Stimulated activated CD8-positive, alpha-beta memory T cell treated with anti-CD3 and anti-CD28 coated beads, Interleukin-4, amount 100 ng/mL, for 1 hour (primary cell): ENCODE measurements around the gene PADI2.

ENCODE experiments used
- DNase-seq, 2 donors: peaks; one replicate each; pipeline ENCODE4 v3.0.0-alpha.2; 2020; ENCODE audit warnings: low read depth in 2 of 2, low spot score in 1 of 2

Gene PADI2

DNA sequence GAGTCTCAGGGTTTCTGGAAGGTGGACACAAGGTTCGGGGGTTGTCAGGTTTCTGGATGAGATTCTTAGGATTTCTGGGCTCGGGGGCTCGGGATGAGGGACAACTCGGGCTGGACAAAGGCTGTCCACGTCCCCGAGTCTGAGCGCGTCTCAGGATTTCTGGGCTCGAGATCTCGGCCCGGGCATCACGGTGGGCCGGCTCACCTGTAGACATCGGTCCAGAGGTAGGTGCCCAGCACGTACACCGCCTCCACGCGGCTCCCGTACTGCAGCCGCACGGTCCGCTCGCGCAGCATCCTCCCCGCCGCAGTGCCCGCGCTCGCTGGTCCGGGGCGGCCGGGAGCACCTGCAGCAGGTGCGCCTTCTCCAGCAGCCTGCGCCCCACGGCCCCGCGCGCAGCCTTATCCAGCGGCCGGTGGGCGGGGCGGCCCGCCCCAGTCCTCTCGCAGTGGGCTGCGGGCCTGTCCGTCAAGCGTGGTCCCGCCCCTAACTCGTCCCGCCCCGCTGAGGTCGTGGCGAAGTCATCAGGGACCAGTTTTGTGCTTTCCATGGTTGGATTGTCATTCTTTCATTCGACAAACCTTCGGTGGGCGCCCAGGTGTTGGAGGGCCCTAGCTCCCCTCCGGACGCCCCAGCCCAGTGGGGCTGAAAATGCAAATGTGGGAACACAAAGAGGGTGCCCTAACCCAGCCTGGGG is at the start of gene PADI2:
Gene PADI2 (minus strand): TSS at position 376 of the 697 bp plus-strand sequence. CDS start 80 bp downstream, at position 296.
- DNase-seq = no peak

DNA sequence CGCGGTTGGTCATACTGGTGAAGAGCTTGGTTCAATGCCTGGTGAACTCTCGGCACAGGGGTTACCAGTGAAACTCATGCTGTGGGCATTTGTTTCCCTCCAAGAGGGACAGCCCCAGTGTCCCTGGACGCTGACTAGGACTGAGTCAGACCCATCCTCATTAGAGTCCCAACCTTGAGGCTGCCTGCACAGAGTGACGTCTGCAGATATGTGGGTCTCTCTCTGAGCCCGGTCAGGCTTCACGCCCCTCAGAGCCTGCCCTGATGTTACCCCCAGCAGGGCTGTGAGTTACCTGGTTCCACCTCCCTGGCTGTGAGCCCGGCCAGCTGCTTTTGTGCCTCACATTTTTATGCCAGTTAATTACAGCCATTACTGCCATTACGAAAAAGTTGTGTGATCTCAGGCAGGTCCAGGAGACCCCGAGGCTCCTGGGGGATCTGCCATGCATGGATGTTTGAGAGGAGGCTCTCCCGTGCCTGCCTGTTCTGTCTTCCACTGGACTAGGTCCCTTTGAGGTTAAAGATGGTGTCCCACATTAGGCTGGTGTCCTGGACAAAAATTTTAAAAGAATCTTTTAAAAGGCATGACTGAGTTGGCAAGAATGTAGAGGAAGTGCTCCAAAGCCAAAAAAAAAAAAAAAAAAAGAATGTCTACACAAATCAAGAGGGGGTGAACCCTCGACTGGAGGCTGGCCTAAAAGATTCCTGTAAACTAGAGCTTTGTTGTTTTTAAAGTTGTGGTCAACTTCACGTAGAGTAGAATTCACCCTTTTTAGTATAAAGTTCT is 49.0 kb upstream of the PADI2 start:
- DNase-seq = no peak

DNA sequence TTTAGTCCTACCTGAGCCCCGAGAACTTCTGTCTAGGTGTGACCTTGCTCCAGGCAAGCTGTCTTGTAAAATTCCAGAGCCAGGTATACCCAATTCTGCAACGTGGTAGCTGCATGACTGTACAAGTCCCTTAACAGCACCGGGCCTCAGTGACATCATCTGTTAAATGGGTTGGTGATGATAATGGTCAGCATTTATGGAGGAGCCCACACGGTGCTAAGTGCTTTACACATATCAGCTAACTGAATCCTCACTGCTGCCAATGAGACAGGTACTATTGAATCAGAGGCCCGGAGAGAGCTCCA is 48.5 kb upstream of the PADI2 start:
- DNase-seq = no peak

DNA sequence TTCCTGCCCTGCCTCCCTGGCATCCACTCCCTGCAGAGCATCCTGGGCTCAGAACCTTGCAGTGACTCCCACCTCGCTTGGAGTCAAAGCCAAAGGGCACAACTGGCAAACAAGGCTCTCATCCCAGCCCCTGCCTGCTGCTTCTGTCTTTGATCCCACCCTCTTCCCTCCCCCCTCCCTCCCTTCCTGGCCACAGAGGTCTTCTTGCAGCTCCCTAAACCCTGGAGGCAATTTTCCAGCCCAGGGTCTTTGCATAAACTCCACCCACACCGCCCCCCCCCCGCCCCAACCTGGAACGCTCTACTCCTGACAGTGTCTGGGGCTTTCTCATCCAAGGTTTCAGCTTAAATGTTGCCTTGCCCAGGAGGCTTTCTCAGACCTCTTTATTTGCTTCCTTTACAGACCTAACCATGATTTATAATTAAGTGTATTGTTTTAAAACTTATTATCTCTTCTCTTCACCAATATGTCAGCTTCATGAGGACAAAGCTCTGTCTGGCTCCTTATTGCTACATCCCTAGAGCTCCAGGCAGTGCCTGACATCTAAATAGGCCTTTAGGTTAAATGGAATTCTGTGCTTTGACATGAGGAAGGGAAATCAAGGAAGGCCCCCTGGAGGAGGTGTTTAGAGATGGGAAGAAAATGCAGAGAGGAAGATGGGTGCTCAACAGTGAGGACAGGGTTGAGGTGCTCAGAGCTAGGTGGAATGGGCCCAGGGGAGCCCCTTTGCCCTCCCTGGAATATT is 48.0 kb upstream of the PADI2 start:
- DNase-seq = no peak

DNA sequence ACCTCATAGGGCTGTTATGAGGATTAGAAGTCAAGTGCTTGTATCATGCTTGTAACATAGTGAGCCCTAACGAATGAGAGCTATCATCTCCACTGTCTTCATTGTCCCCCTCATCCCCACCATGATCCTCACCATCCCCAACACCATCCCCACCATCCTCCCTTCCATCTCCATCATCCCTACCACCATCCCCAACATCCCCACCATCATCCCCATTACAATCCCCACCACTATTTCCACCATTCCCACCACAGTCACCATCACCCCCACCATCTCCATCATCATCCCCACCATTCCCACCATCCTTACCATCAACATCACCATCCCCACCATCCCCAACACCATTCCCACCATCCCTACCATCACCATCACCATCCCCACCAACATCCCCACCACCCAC is 46.6 kb upstream of the PADI2 start:
- DNase-seq = no peak

DNA sequence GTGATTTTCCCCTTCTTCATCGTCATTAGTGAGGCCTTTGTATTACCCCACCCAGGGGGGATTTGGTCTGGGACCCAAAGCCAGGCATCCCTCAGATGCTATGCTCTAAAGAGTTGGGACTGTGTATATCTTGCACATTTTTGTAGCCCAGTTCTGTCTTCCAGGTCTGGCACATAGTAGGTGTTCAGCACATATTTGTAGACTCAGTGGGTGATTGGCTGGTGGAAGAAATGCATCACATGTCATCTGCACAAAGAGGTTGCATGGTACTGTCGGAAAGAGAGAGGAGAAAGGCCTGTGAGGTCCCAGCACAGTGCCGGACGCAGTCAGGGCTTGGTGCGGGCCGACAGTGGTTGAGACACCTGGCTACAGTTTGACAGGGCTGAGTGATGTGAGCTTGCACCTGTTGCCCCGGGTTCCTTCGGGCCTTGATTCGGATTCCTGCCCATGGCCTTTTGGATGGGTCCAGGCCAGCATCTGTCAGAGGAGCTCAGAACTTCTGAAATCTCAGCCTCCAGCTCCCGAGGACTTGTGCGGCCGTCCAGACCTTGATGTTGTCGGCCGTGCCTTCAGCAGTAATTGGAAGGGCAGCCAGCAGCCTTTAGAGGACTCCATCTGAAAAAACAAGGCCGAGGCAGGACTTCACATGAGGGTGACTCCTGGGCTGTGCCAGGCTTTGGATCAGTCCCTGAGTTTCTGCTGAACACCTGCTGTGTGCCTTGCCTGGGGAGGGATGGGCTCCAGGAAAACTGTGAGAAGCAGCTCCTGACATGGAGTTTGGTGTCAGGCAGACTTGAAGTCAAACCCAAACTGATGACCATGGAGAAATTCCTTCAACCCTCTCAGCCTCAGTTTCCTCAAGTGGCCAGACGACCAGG is 44.8 kb upstream of the PADI2 start:
- no peak for DNase-seq

DNA sequence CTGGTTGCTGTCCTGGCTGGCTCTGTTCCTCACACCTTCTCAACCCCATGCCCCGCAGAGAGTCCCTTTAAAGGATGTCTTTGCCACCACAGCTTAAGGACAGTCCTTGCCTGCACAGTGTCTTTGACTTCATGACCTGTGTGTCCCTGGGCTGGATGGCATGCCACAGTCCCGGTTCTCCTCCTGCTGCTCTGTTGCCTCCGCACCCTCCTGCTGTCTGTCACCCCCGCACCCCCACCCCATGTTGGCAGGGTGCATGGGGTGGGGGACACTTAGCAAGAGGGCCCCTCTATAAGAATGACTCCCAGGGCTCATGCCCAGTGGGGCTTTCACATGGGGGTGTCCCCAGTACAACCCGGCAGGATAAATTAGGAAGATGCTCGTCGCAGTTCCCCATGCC is 44.1 kb upstream of the PADI2 start:
- no peak for DNase-seq

DNA sequence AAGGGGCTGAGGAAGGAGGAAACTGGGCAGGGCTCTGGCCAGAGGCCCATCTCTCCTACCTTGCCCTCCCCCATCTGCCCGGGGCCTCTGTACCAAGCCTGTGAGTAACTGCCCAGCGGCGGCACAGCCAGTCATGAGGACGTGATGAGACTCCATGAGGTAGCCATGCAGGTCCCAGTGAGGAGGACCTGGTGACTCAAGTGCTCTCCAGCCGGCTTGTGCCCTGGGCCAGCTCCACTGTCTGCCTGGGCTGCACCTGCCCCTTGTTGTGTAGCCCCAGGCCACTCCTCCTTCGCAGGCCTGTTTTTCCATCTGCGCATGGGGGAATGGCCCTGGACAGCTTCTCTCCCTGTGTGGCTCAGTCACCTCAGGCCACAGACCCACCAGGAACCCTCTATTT is 43.7 kb upstream of the PADI2 start:
- DNase-seq = no peak

DNA sequence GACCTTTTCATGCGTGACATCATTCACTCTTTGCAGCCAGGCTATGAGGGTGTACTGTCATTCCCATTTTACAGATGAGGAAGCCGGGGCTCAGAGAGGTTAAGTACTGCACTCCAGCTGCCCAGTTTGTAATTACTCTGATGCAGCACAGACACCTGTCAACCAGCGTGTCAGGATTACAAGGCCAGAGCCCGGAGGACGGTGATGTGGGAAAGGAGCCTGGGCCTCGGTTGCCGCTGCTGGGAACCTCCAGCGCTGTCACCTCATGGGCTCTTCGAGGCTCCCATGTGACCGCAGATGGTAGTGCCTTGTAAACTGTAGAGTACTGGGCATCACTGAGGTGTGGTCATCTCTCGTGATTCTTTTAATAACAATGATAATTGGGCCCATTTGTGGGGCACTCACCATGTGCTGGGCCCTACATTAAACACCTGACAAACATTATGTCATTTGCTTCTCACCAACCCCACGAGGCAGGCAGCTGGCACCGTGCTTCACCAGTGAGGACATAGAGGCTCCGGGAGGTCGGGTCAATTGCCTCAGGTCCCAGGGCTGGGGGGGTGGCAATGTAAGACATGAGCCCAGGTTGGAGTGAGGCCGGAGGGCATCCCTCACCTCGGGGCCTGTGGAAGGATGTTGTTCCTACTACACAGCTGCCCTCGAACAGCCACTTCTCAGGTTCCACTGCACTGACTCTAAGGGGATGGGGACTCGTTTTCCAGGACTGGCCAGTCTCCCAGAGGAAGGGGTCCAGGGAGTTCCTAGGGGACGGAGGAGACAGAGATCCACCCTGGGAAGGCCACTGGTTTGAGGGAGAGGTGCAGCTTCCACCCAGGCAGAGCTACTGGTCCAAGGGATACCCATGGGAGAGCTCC is 42.9 kb upstream of the PADI2 start:
- DNase-seq = no peak

DNA sequence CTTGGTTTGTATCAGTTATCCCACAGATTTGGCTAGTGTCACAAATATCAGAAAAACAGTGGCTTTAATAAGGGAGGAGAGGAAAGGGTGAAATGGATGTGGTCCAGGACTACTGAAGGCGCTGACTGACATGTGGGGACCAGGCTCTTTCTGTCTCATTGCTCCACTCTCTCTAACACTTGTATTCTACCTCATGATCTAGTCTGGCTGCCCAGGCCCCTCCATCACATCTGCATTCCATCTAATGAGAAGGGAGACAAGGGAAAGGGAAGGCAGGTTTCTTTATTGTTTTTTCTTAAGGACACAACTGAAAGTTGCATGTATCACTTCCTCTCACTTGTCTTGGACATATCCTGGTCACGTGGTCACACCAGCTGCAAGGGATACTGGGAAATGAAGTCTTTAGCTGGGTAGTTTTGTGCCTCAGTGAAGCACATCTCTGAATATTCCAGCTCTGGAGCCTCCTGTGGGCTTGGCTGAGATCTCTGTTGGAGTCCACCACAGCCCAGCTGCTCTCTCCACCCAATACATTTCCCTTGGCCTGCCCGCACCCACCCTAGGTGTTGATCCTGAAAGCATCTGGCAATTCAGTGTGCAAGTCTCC is 42.0 kb upstream of the PADI2 start:
- no peak for DNase-seq

DNA sequence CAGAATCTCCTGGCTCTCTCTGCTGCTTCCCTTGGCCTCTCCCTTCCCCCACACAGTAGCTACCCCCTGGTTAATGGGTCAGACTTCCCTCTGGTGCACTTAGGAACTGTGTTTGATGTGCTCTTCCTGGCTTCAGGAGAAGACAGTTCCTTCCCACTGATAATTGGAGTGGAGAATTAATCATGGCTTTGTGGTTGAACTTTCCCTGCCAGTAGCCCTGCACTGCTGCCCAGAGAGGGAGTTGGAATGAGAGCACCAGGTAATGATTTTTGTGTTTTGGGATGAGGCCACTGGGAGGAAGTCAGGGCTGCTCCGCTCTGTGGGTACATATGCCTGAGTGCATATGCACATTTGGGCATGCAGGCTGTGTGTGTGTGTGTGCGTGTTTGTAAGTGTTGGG is 39.7 kb upstream of the PADI2 start:
- no peak for DNase-seq

DNA sequence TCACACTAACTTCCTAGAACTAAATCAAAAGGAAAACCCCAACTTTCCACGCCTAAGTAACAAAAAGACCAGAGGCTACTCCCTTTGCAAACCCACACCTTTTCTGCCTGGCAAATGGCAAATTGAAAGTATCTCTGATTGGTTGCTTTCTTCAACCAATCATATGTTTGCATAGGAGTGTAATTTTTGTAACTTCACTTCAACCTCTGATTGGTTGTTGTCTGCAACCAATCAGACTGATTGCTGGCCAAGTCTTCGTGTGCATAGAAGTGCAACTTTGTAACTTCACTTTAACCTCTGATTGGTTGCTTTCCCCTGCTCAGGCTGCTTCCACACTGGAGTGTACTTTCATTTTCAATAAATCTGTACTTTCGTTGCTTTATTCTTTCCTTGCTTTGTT is 36.9 kb upstream of the PADI2 start:
- DNase-seq = no peak

DNA sequence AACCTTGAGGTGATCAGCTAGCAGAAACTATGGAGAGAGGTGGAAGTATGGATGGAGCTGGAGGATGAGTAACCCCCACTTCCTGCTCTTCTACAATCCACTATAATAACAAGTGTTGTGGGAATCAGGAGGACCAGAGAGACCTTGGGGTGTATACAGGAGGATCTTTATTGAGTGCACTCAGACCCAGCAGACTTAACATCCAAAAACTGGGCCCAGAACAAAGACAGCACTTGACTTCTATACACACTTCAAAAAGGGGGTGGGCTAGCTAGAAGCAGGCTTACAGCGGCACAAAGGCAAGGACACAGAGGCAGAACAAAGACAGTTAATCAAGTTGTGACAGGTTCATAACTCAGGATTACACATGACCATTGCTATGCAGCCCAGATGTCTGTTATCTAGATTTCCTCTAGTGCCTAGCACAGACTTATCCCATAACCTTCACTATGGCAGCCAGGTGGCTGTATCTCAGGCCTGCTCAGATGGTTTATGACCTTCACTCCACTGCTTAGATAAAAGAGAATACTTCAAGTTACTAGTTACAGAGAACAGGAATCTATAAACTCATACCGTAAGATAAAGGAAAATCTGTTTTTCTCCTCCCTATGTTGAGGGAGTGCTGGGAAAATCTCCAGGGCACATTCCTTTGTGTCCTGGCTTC is 36.1 kb upstream of the PADI2 start:
- DNase-seq = no peak

DNA sequence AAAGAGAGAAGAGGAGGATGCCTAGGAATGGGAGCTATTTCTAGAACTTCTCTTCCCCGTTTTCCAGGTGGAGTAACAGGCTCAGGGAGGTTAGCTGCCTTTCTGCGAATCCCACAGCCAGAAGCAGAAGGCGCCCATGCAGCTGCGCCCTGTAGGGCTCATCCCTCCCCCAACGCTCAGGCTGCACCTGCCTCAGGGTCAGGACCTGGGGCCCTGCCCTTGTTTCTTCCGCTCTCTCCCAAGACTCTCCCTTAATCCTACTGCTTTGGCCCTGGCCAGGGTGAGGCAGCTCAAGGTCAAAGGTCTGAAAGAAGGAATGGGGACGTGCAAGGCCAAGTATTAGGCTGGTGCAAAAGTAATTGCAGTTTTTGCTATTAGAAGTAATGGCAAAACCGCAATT is 30.5 kb upstream of the PADI2 start:
- DNase-seq = no peak

DNA sequence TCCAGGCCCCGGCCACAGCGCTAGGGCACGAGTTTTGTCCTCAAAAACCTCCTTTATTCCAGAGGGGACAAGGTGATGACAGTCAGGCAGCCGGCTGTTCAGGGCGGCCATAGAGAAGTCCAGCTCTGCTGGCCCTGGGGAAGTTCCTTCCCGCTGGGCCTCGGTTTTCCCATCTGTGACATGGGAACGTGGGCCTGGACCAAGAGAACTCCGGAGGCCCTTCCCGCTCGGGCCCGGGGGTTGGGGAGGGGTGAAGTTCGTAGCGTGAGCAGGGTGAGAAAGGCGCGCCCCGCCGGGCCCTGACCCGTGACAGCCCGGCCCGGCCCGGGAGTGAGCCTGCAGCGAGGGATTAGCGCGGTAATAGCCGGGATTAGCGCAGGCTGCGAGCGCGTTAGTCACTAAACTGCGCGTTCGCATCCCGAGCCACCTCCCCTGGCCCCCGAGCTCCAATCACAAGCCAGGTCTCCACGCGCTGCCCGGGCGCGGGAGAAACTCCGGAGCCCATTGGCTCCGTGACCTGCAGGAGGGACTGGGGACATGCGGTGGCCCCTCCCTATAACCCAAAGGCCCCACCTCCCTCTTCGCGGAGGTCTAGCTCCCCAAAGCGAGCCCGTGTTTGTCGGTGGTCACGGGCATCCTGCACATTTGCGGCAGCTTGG is 29.8 kb upstream of the PADI2 start:
- DNase-seq = no peak

DNA sequence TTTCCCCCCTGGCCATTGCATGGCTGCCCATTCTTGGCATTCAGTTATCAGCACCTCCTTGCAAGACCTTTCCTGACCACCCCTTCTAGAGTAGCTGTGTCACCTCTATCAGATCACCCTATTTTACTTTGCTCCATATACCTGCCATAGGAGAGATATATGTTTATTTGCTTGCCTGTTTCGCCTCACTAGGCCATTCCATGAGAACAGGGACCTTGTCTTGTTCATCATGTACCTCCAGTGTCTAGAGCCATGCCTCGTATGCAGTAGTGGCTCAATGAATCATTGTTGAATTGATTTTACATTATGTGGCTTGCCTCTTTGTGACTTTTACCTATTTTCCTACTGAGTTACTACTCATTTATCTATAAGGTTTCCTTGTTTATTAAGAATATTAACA is 26.4 kb upstream of the PADI2 start:
- no peak for DNase-seq

DNA sequence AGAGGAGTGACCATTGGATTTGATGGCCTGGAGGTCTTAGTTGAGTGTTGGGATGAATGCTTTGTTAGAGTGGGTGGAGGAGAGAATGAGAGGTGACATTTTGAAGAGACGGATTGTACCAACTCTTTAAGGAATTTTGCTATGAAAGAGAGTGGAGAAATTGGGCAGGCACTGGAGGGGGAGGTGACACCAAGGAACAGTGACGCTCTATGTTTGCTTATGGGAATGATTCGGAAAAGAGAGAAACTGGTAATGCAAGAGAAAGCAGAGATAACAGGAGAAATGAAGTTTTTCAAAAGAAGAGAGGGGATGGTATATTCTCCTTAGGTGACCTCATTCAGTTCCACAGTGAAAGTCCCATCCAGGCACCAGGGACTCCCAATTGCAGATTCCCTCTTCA is 24.5 kb upstream of the PADI2 start:
- no peak for DNase-seq

DNA sequence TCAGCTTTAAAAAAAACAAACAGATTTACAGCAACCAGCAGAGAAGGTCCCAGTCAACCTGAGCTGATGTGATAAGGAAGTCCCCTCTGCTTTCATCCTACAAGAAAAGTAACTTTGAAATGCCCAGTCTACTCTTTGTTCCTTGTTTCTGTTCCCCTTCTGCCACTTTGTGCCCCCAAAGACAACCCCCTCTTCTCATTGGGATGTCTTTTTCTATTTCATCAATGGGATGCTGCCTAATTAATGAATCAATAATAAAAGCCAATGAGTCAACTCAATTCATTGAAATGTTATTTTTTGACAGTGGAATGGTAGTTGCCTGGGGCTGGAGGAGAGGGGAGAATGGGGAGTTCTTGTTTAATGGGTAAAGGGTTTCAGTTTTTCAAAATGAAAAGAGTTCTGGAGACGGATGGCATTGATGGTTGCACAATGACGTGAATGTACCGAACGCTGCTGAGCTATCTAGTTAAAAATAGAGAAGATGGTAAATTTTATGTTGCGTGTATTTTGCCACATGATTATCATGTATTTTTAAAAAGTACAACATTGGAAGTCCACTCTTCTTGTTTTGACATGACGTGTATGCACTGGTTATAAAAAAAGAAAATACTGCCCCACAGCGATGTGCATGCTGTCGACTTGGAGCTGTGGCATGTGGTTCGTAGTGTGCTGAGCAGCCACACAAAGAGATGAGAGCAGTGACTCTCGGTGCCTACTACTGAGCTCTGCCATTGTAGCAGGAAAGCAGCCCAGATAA is 22.4 kb upstream of the PADI2 start:
- no peak for DNase-seq
